Type B pancreatic cell (in vitro differentiated cells): ENCODE data around the gene ZMIZ1. TPM values are rescaled to one million over a fixed set of nuclear protein-coding genes. Genes with fewer than 3 reads are reported as not detected.
A peak's percentile ranks its signal among the peaks of the same experiment; 100 is the strongest.

Source experiments
- DNase-seq: peaks from one replicate; pipeline ENCODE4 v3.0.0; 2021; ENCODE audit warnings: mixed read lengths; ENCODE audit not compliant: unreplicated experiment; ENCODE audit errors: extremely low spot score
- H3K27ac Mint-ChIP-seq: 2 replicates; pipeline ENCODE4 v1.8.0; 2021; ENCODE audit warnings: mild to moderate bottlenecking, mixed read lengths
- H3K27me3 Mint-ChIP-seq: 2 replicates; pipeline ENCODE4 v1.8.0; 2021; ENCODE audit warnings: mixed read lengths
- H3K36me3 Mint-ChIP-seq: 2 replicates; pipeline ENCODE4 v1.8.0; 2021; ENCODE audit warnings: mixed read lengths
- H3K4me1 Mint-ChIP-seq: one replicate; pipeline ENCODE4 v1.8.0; 2021; ENCODE audit warnings: mixed read lengths; ENCODE audit not compliant: unreplicated experiment
- H3K4me3 Mint-ChIP-seq: 2 replicates; pipeline ENCODE4 v1.8.0; 2021; ENCODE audit warnings: mild to moderate bottlenecking, mixed read lengths
- H3K9me3 Mint-ChIP-seq: 2 replicates; pipeline ENCODE4 v1.8.0; 2021; ENCODE audit warnings: mixed read lengths
- total RNA-seq: library from RNA; stranded (reverse); gene quantifications from 2 replicates; pipeline ENCODE4 v1.2.1, GENCODE V29; 2021; ENCODE audit warnings: low replicate concordance
- TF ChIP-seq, protein P1 (sequence below): fragments of 200-600 bp; sonication (generic); conservative IDR thresholded peaks from 2 replicates; pipeline ENCODE4 v1.5.0; 2021; ENCODE audit warnings: antibody characterized with exemption, mild to moderate bottlenecking

ZMIZ1 gene
- total RNA-seq, 1 donor from 2014 or later, result 102 TPM

DNA sequence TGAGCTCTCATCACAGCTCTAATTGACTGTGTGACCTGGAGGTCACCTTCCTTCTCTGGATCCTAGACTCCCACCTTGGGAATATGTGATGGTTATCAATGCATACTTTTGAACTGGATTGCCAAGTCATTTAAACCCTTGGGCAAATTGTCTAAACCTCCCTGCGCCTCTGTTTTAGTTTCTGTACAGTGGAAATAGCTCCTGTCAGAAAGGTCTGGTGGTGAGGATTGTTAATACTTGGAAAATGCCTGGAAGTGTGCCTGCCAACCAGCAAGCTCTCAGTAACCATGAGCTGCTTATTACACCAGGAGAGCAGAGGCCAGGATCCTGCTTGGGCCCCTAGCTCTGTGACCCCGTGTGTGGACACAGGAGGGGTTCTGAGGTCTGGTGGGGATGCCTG, 169.8 kb downstream of the ZMIZ1 start:
- Mint-ChIP-seq H3K27me3 (peaks cover 4% of the 10 kb centered on the region), H3K27ac (peak overlapping the region; percentile 70), H3K9me3 (no peaks in the 10 kb centered on the region), H3K4me1 (peaks cover 70% of the 10 kb centered on the region), H3K4me3 (peak overlapping the region; percentile 70), H3K36me3 (peaks cover 22% of the 10 kb centered on the region)
- DNase-seq, result no peak
- TF ChIP-seq, protein P1, sequence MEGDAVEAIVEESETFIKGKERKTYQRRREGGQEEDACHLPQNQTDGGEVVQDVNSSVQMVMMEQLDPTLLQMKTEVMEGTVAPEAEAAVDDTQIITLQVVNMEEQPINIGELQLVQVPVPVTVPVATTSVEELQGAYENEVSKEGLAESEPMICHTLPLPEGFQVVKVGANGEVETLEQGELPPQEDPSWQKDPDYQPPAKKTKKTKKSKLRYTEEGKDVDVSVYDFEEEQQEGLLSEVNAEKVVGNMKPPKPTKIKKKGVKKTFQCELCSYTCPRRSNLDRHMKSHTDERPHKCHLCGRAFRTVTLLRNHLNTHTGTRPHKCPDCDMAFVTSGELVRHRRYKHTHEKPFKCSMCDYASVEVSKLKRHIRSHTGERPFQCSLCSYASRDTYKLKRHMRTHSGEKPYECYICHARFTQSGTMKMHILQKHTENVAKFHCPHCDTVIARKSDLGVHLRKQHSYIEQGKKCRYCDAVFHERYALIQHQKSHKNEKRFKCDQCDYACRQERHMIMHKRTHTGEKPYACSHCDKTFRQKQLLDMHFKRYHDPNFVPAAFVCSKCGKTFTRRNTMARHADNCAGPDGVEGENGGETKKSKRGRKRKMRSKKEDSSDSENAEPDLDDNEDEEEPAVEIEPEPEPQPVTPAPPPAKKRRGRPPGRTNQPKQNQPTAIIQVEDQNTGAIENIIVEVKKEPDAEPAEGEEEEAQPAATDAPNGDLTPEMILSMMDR, result no peak

DNA sequence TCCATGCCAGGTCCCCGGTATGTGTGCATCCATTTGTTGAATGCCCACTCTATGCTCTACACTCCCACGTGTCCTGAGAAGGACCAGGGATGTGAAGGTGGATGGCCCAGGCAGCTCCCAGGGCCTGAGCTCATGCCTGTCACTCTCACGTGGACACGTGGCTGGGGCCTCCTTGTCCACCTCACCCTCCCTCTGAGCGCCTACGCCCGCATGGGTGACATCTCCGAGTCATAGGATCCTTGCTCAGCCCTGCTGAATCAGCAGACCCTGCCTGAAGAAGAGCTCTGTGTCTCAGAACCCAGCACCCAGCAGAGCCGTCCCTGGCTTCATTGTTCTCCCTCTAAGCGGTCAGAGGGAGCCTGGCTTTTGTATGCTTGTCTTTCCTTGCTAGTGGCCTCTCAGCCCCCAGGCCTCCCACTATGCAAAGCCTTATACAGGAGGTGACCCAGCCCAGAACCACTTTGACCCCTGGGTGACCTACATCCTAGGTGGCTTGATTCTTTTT, 170.6 kb downstream of the ZMIZ1 start:
- Mint-ChIP-seq H3K4me3 (peak overlapping the region; percentile 61), H3K9me3 (no peaks in the 10 kb centered on the region), H3K36me3 (peaks cover 16% of the 10 kb centered on the region), H3K27ac (peak overlapping the region; percentile 92), H3K27me3 (peaks cover 4% of the 10 kb centered on the region), H3K4me1 (peaks cover 70% of the 10 kb centered on the region)
- no peak for DNase-seq
- TF ChIP-seq, protein P1, result no peak

DNA sequence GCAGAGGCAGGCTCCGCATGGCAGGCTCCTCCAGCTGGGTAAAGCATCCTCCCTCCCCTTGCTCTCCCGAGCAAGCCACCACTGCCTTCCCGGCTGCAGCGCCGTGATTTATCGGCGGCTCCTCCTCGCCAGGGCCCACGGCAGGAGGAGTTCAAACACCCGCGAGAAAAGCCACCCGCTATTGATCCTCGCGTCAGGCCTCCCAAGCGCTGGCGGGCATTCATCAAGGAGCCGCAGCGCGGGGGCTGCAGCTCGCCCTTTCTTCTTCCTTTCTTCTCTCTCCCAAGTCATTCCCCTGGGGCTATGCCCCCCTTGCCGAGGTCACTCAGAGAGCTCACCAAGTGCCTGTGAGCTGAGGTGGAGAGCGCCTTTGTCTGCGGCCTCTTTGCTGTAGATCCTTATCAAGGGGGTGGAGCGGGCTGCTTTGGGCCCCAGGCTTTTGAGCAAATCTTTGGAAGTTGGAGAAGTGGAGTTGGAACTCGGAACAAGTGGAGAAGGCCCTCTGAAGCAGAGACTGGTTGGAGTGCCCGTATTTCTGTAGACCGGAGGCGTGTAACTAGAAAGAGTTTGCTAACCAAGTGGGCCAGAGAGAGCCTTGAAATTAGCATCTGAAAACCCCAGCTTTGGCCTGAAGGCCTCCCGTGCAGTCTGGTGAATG, 171.3 kb downstream of the ZMIZ1 start:
- peak overlapping the region; percentile 84 for H3K4me3 Mint-ChIP-seq
- no peaks in the 10 kb centered on the region for H3K9me3 Mint-ChIP-seq
- TF ChIP-seq, protein P1, result no peak
- DNase-seq, result peak; percentile 80
- peaks cover 4% of the 10 kb centered on the region for H3K27me3 Mint-ChIP-seq
- H3K4me1 Mint-ChIP-seq, result peaks cover 72% of the 10 kb centered on the region
- H3K36me3 Mint-ChIP-seq, result peaks cover 13% of the 10 kb centered on the region
- peak overlapping the region; percentile 92 for H3K27ac Mint-ChIP-seq

DNA sequence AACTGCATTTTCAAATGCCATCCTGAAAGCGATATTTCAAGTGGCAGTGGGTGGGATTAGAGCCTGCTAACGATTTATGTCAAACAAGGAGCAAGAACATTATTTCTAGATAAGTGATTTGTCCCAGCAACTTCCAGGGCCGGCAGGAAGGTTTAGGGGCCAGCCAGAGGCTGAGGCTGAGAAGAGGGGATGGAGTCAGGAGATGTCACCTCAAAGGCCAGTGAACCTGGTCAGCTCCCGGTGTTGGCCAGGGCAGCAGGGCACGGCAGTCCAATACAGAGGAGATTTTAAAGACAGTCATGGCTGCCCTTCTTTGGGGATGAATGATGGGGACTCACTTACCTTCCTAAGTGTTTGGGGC, 172.8 kb downstream of the ZMIZ1 start:
- no peaks in the 10 kb centered on the region for H3K9me3 Mint-ChIP-seq
- peaks cover 8% of the 10 kb centered on the region for H3K36me3 Mint-ChIP-seq
- peaks cover 74% of the 10 kb centered on the region for H3K4me1 Mint-ChIP-seq
- no peak for DNase-seq
- H3K27ac Mint-ChIP-seq, result peak overlapping the region; percentile 92
- peak overlapping the region; percentile 84 for H3K4me3 Mint-ChIP-seq
- peaks cover 4% of the 10 kb centered on the region for H3K27me3 Mint-ChIP-seq
- TF ChIP-seq, protein P1, result no peak

DNA sequence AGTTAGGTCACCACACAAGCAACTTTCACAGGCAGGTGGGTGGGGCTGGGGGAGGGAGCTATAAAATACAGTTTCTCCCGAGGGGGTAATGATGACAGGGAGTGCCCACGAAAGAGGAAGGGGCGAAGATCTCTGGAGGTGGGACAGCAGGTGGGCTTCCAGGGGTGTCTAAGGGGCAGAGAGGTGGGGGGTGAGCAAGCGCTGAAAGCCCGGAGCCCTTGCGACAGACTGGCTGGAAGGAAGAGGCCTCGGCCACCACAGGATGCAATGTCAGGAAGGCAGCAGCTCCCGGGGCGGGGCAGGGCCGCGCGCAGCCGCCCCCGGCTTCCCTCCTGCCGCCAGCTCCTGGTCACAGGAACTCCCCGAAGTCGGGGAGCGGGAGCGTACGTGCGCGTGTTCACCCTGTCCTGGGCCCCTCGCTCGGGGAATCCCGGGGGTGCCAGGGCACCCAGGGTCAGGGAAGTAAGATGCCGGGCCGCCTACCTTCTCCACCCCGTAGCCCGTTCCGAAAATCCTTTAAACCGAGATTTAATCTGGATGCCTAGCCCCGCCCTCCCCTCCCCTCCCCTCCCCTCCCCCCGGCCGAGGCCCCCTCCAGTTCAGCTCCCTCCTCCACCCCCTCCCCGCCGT, 173.3 kb downstream of the ZMIZ1 start:
- Mint-ChIP-seq H3K4me3 (peak overlapping the region; percentile 84), H3K9me3 (no peaks in the 10 kb centered on the region), H3K36me3 (peaks cover 5% of the 10 kb centered on the region), H3K4me1 (peaks cover 69% of the 10 kb centered on the region), H3K27me3 (peaks cover 4% of the 10 kb centered on the region), H3K27ac (peak overlapping the region; percentile 92)
- TF ChIP-seq, protein P1, result no peak
- no peak for DNase-seq
